Colonic mucosa (tissue), 4 donors: ENCODE results near the gene CCSAP. TPM values are rescaled to one million over a fixed set of nuclear protein-coding genes. Genes with fewer than 3 reads are reported as not detected.

ENCODE experiments used
- DNase-seq: peaks from one replicate; pipeline ENCODE4 v3.0.0-alpha.2; 2020
- H3K27ac ChIP-seq: fragments of 200-600 bp; one replicate; pipeline ENCODE4 v1.8.0; 2021
- H3K27me3 ChIP-seq: fragments of 200-600 bp; one replicate; pipeline ENCODE4 v1.8.0; 2021
- H3K36me3 ChIP-seq: fragments of 200-600 bp; one replicate; pipeline ENCODE4 v1.8.0; 2021
- H3K4me1 ChIP-seq: fragments of 200-600 bp; one replicate; pipeline ENCODE4 v1.8.0; 2021; ENCODE audit warnings: mild to moderate bottlenecking
- H3K4me3 ChIP-seq: fragments of 200-600 bp; one replicate; pipeline ENCODE4 v1.8.0; 2021
- H3K9ac ChIP-seq, 2 donors: one replicate each; pipeline ENCODE4 v1.7.0; 2013; ENCODE audit warnings: control low read depth in 2 of 2, low read depth in 2 of 2, low read length in 2 of 2
- H3K9me3 ChIP-seq: fragments of 200-600 bp; one replicate; pipeline ENCODE4 v1.8.0; 2021
- CTCF ChIP-seq: fragments of 200-600 bp; IDR thresholded peaks from one replicate; pipeline ENCODE4 v1.8.0; 2022; ENCODE audit warnings: antibody characterized with exemption, mild to moderate bottlenecking
- intact Hi-C: fragments of 100-400 bp; cut with DNase I; formaldehyde crosslinking; loops from one replicate; pipeline ENCODE4 v1.14.1; 2022
- total RNA-seq, 2 donors: library from RNA; stranded (reverse); fragmentation: NEBNext Ultra II Directional in 1 of 2; extraction: Animal tissue kit (Norgen Biotek cat#: 25700) in 1 of 2; gene quantifications; one replicate each; pipeline ENCODE4 v1.2.1, GENCODE V29; 2021
- donor health status: healthy.
- donor health status: DM: no; HTN: no; CAD: no.
- donor health status: DM: no; HTN: no; CAD: no.

CCSAP gene
- 1 to 10 TPM; 5.2 to 6.2 TPM for total RNA-seq

GRCh38 chr1:229342656-229343569, at the start of gene CCSAP:
TSS of gene CCSAP (minus strand) at chr1:229343047. CDS start at chr1:229342465, 582 bp downstream.
- no peak for TF ChIP-seq CTCF
- peak within 1 kb of the TSS; percentile 84 for H3K27ac ChIP-seq
- no peaks in the 10 kb centered on the region for H3K36me3 ChIP-seq
- H3K9me3 ChIP-seq, result no peaks in the 10 kb centered on the region
- no peaks in the 10 kb centered on the region for H3K27me3 ChIP-seq
- no peaks in the 10 kb centered on the region for H3K4me1 ChIP-seq
- H3K9ac ChIP-seq, result peak within 1 kb of the TSS; percentile 62 to 96
- H3K4me3 ChIP-seq, result peak within 1 kb of the TSS; percentile 82
- intact Hi-C loops, result loop anchor here (5.0 kb wide), 1 partner anchor 66 kb away; no protein-coding TSS in a partner anchor
- peak; percentile 49 for DNase-seq

- DNase-seq, result no peak
- Histone ChIP-seq H3K9me3 (no peaks in the 10 kb centered on the region), H3K9ac (no peak overlapping the region), H3K27me3 (no peaks in the 10 kb centered on the region), H3K4me1 (no peaks in the 10 kb centered on the region), H3K4me3 (no peak overlapping the region), H3K36me3 (no peaks in the 10 kb centered on the region), H3K27ac (no peak overlapping the region)
- no peak for TF ChIP-seq CTCF
- intact Hi-C loops, result no loop called here
These were observed 47.3 kb upstream of the CCSAP start for GRCh38 chr1:229390130-229390529.

GRCh38 chr1:229388897-229389580, 46.2 kb upstream of the CCSAP start:
- no peak for DNase-seq
- no peak overlapping the region for H3K27ac ChIP-seq
- H3K27me3 ChIP-seq, result no peaks in the 10 kb centered on the region
- H3K4me3 ChIP-seq, result no peak overlapping the region
- intact Hi-C loops, result no loop called here
- TF ChIP-seq CTCF, result no peak
- H3K9me3 ChIP-seq, result no peaks in the 10 kb centered on the region
- no peak overlapping the region for H3K9ac ChIP-seq
- no peaks in the 10 kb centered on the region for H3K4me1 ChIP-seq
- H3K36me3 ChIP-seq, result no peaks in the 10 kb centered on the region

- Histone ChIP-seq H3K4me3 (no peak overlapping the region), H3K9me3 (no peaks in the 10 kb centered on the region), H3K27me3 (no peaks in the 10 kb centered on the region), H3K27ac (no peak overlapping the region), H3K36me3 (no peaks in the 10 kb centered on the region), H3K9ac (no peak overlapping the region), H3K4me1 (no peaks in the 10 kb centered on the region)
- no peak for TF ChIP-seq CTCF
- intact Hi-C loops, result no loop called here
- DNase-seq, result no peak
These were observed 43.1 kb upstream of the CCSAP start for GRCh38 chr1:229385853-229386456.

GRCh38 chr1:229384822-229385221, 42.0 kb upstream of the CCSAP start:
- Histone ChIP-seq H3K9me3 (no peaks in the 10 kb centered on the region), H3K36me3 (no peaks in the 10 kb centered on the region), H3K4me3 (no peak overlapping the region), H3K27me3 (no peaks in the 10 kb centered on the region), H3K9ac (no peak overlapping the region), H3K4me1 (no peaks in the 10 kb centered on the region), H3K27ac (no peak overlapping the region)
- no peak for TF ChIP-seq CTCF
- intact Hi-C loops, result no loop called here
- DNase-seq, result no peak
